HCT116 (cell line): ENCODE results near the gene HIVEP3. TPM values are rescaled to one million over a fixed set of nuclear protein-coding genes. Genes with fewer than 3 reads are reported as not detected.

Experiments used
- ATAC-seq: fragments of 200-7000 bp; cut with Tn5 transposase; 2 replicates; pipeline ENCODE4 v1.9.1; 2020; ENCODE audit warnings: mild to moderate bottlenecking, moderate library complexity
- BruUV-seq: library from RNA; stranded (reverse); fragments of 400-500 nt; replicated peaks from 2 replicates; lab custom pipeline; 2021; lab: Mats Ljungman, UMichigan
- CTCF ChIA-PET: fragments of 300-600 bp; sonication (Branson Sonifier 250); formaldehyde crosslinking; loops from one replicate; lab custom pipeline; 2021; ENCODE audit warnings: antibody characterized with exemption; lab: Charles Lee
- POLR2A ChIA-PET: fragments of 300-600, 350-600 bp; sonication (Branson Sonifier 250); formaldehyde crosslinking; loops from one replicate; lab custom pipeline; 2021; ENCODE audit warnings: antibody characterized with exemption; lab: Charles Lee
- RAD21 ChIA-PET, 2 experiments: fragments of 300-600 bp; sonication (Branson Sonifier 250); formaldehyde crosslinking; loops; one replicate each; lab custom pipeline; 2023; ENCODE audit warnings: low total read pairs in 2 of 2; ENCODE audit not compliant: uncharacterized antibody in 2 of 2, unreplicated experiment in 2 of 2, low non-redundant PET in 1 of 2; lab: Charles Lee
- DNase-seq: peaks from one replicate; pipeline ENCODE4 v3.0.0-alpha.2; 2010; ENCODE audit warnings: low read depth, low spot score
- H2AFZ ChIP-seq: fragments of 200-600 bp; shearing (Covaris generic), sonication (generic); 2 replicates; pipeline ENCODE4 v1.6.1; 2017; ENCODE audit warnings: low read depth, mixed run types, mixed read lengths, antibody characterized with exemption, low read length; ENCODE audit not compliant: poor library complexity, severe bottlenecking
- H3K27ac ChIP-seq: 2 replicates; pipeline ENCODE4 v1.5.1; 2012; ENCODE audit warnings: low read depth, low read length
- H3K27me3 ChIP-seq: fragments of 200-600 bp; sonication (generic); 2 replicates; pipeline ENCODE4 v1.6.1; 2016; ENCODE audit warnings: mixed run types, low read length, mixed read lengths; ENCODE audit not compliant: insufficient read depth
- H3K36me3 ChIP-seq, 2 experiments: fragments of 200-500 bp in 1 of 2; fragments of 200-600 bp in 1 of 2; sonication (Bioruptor generic) in 1 of 2; sonication (generic) in 1 of 2; 2 replicates each; pipeline versions ENCODE4 v1.5.1 to v1.6.1; 2014 to 2016; ENCODE audit warnings: low read length in 2 of 2, inconsistent platforms in 1 of 2, mixed read lengths in 1 of 2, mixed run types in 1 of 2; ENCODE audit not compliant: insufficient read depth in 2 of 2, control insufficient read depth in 1 of 2
- H3K4me1 ChIP-seq, 2 experiments: fragments of 200-600 bp in 1 of 2; sonication (generic) in 1 of 2; 2 replicates each; pipeline versions ENCODE4 v1.5.1 to v1.6.1; 2012 to 2017; ENCODE audit warnings: low read length in 2 of 2, inconsistent platforms in 1 of 2, mild to moderate bottlenecking in 1 of 2, mixed read lengths in 1 of 2, mixed run types in 1 of 2, moderate library complexity in 1 of 2; ENCODE audit not compliant: insufficient read depth in 2 of 2, control insufficient read depth in 1 of 2
- H3K4me2 ChIP-seq: fragments of 200-600 bp; sonication (generic); 2 replicates; pipeline ENCODE4 v1.6.1; 2017; ENCODE audit warnings: mixed run types, low read length, mixed read lengths
- H3K4me3 ChIP-seq, 2 experiments: fragments of 200-600 bp in 1 of 2; sonication (generic) in 1 of 2; replicated peaks in 1 of 2; 2 replicates each; pipeline ENCODE4 v1.5.1; 2011 to 2016; ENCODE audit warnings: low read length in 2 of 2, control low read depth in 1 of 2, low read depth in 1 of 2, mild to moderate bottlenecking in 1 of 2, mixed read lengths in 1 of 2, mixed run types in 1 of 2
- H3K79me2 ChIP-seq: fragments of 200-600 bp; sonication (generic); 2 replicates; pipeline ENCODE4 v1.6.1; 2017; ENCODE audit warnings: mild to moderate bottlenecking, mixed run types, low read length, moderate library complexity, mixed read lengths; ENCODE audit not compliant: insufficient read depth
- H3K9ac ChIP-seq: fragments of 200-600 bp; sonication (generic); 2 replicates; pipeline ENCODE4 v1.6.1; 2016; ENCODE audit warnings: low read length, mixed read lengths
- H3K9me2 ChIP-seq: fragments of 200-600 bp; sonication (generic), shearing (Covaris generic); 2 replicates; pipeline ENCODE4 v1.6.1; 2017; ENCODE audit warnings: mixed run types, mild to moderate bottlenecking, moderate library complexity; ENCODE audit not compliant: insufficient read depth
- H3K9me3 ChIP-seq, 2 experiments: fragments of 200-500 bp in 1 of 2; fragments of 200-600 bp in 1 of 2; sonication (Bioruptor generic) in 1 of 2; sonication (generic) in 1 of 2; 2 replicates each; pipeline ENCODE4 v1.6.1; 2014 to 2017; ENCODE audit warnings: low read length in 2 of 2, mixed read lengths in 2 of 2, inconsistent platforms in 1 of 2, low read depth in 1 of 2, mild to moderate bottlenecking in 1 of 2, mixed run types in 1 of 2, moderate library complexity in 1 of 2; ENCODE audit not compliant: control insufficient read depth in 1 of 2, insufficient read depth in 1 of 2
- H4K20me1 ChIP-seq: fragments of 200-600 bp; sonication (generic), shearing (Covaris generic); 2 replicates; pipeline ENCODE4 v1.6.1; 2017; ENCODE audit warnings: mixed run types, mild to moderate bottlenecking, moderate library complexity; ENCODE audit not compliant: insufficient read depth
- CBX3 ChIP-seq: IDR thresholded peaks from 2 replicates; pipeline ENCODE4 v1.6.1; 2012; ENCODE audit warnings: low read depth
- CEBPB ChIP-seq: IDR thresholded peaks from 2 replicates; pipeline ENCODE4 v1.6.1; 2012; ENCODE audit warnings: low read depth
- CTCF ChIP-seq, 3 experiments: fragments of 200-600 bp in 1 of 3; sonication (generic) in 1 of 3; IDR thresholded peaks in 2 of 3; conservative IDR thresholded peaks in 1 of 3; 2 replicates each; pipeline ENCODE4 v1.5.1; 2012 to 2017; ENCODE audit warnings: low read depth in 2 of 3, low read length in 2 of 3, antibody characterized with exemption in 1 of 3, borderline replicate concordance in 1 of 3, control low read depth in 1 of 3, mild to moderate bottlenecking in 1 of 3, mixed read lengths in 1 of 3, mixed run types in 1 of 3, moderate library complexity in 1 of 3; ENCODE audit not compliant: insufficient read depth in 1 of 3
- EZH2 ChIP-seq: fragments of 200-600 bp; sonication (generic); IDR thresholded peaks from 2 replicates; pipeline ENCODE4 v1.6.1; 2017; ENCODE audit warnings: antibody characterized with exemption, mixed run types
- EZH2phosphoT487 ChIP-seq: fragments of 200-600 bp; IDR thresholded peaks from 2 replicates; pipeline ENCODE4 v1.6.1; 2018; ENCODE audit warnings: antibody characterized with exemption, borderline replicate concordance
- JUND ChIP-seq: IDR thresholded peaks from 2 replicates; pipeline ENCODE4 v1.6.1; 2012
- POLR2A ChIP-seq: IDR thresholded peaks from 2 replicates; pipeline ENCODE4 v1.7.0; 2011; ENCODE audit warnings: borderline replicate concordance; ENCODE audit not compliant: insufficient read depth, insufficient read length; ENCODE audit errors: extremely low read depth
- POLR2AphosphoS5 ChIP-seq: IDR thresholded peaks from 2 replicates; pipeline ENCODE4 v1.6.1; 2011; ENCODE audit warnings: mild to moderate bottlenecking, low read depth, low read length, moderate library complexity
- RAD21 ChIP-seq: IDR thresholded peaks from 2 replicates; pipeline ENCODE4 v1.6.1; 2012; ENCODE audit warnings: low read depth, mild to moderate bottlenecking
- REST ChIP-seq: IDR thresholded peaks from 2 replicates; pipeline ENCODE4 v1.6.1; 2012; ENCODE audit warnings: low read depth
- SIN3A ChIP-seq: IDR thresholded peaks from 2 replicates; pipeline ENCODE4 v1.6.1; 2012; ENCODE audit warnings: low read depth
- TCF7L2 ChIP-seq: IDR thresholded peaks from 2 replicates; pipeline ENCODE4 v1.7.0; 2011; ENCODE audit warnings: borderline replicate concordance, inconsistent platforms; ENCODE audit not compliant: insufficient read depth, insufficient read length; ENCODE audit errors: extremely low read depth
- YY1 ChIP-seq: IDR thresholded peaks from 2 replicates; pipeline ENCODE4 v1.6.1; 2011; ENCODE audit warnings: low read length, low read depth, moderate library complexity, mild to moderate bottlenecking; ENCODE audit not compliant: insufficient replicate concordance; ENCODE audit errors: extremely low read depth
- ZBTB33 ChIP-seq: IDR thresholded peaks from 2 replicates; pipeline ENCODE4 v1.6.1; 2011; ENCODE audit warnings: mild to moderate bottlenecking, low read length, moderate library complexity; ENCODE audit not compliant: insufficient replicate concordance; ENCODE audit errors: extremely low read depth
- ZFX ChIP-seq: fragments of 450-650 bp; IDR thresholded peaks from 2 replicates; pipeline ENCODE4 v1.6.1; 2017
- ZNF274 ChIP-seq: fragments of 200-500 bp; sonication (Bioruptor generic); IDR thresholded peaks from 2 replicates; pipeline ENCODE4 v1.6.1; 2014; ENCODE audit warnings: mild to moderate bottlenecking, low read depth, low read length, inconsistent platforms
- intact Hi-C: fragments of 100-400 bp; cut with micrococcal nuclease; formaldehyde crosslinking; loops from 2 replicates; pipeline ENCODE4 v1.10.0; 2022
- total RNA-seq: library from RNA; stranded (reverse); gene quantifications from one replicate; pipeline ENCODE4 v1.2.1, GENCODE V29; 2021; ENCODE audit not compliant: unreplicated experiment
- TF ChIP-seq, protein P1 (sequence below): IDR thresholded peaks from 2 replicates; pipeline ENCODE4 v1.6.1; 2012
- TF ChIP-seq, protein P2 (sequence below): IDR thresholded peaks from 2 replicates; pipeline ENCODE4 v1.6.1; 2012

The HIVEP3 gene
- total RNA-seq, 1 experiment from 2014 or later: 7.1 TPM

DNA sequence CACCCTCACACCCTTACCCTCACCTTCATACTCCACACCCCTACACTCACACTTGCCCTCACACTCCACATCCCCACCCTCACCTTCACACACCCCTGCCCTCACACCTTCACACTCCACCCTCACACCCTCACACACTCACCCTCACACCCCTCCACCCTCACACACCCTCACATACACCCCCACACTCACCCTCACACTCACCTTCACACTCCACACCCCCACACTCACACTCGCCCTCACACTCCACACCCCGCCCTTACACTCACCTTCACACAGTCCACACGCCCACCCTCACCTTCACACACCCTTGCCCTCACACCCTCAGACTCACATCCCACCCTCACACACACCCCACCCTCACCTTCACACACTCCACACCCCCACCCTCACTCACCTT, 390.6 kb downstream of the HIVEP3 start (continued):
- TF ChIP-seq CBX3 (no peak), EZH2phosphoT487 (no peak), YY1 (no peak), POLR2A (no peak), CEBPB (no peak)

- POLR2A ChIA-PET: no interaction called here
- intact Hi-C loops: no loop called here
- TF ChIP-seq JUND (no peak), POLR2AphosphoS5 (no peak), ZFX (no peak), POLR2A (no peak), REST (no peak), RAD21 (no peak), EZH2 (no peak), ZNF274 (no peak), CTCF (IDR thresholded peaks at IDR 0.05 in 2 of 3, conservative IDR thresholded peaks at IDR 0.05 in 1 of 3; ENCODE audit: borderline replicate concordance in 1 of 3, insufficient read depth in 1 of 3, low read depth in 2 of 3, low read length in 2 of 3) (no peak), ZBTB33 (no peak), SIN3A (no peak), CBX3 (no peak), TCF7L2 (no peak)
- TF ChIP-seq, protein P1, sequence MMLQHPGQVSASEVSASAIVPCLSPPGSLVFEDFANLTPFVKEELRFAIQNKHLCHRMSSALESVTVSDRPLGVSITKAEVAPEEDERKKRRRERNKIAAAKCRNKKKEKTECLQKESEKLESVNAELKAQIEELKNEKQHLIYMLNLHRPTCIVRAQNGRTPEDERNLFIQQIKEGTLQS: no peak
- TF ChIP-seq, protein P2, sequence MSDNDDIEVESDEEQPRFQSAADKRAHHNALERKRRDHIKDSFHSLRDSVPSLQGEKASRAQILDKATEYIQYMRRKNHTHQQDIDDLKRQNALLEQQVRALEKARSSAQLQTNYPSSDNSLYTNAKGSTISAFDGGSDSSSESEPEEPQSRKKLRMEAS: no peak
Observed at GRCh38 chr1:41526956-41527561, 391.7 kb downstream of the HIVEP3 start.

More at GRCh38 chr1:41526956-41527561, 391.7 kb downstream of the HIVEP3 start:
- DNase-seq (no peak), ATAC-seq (no peak)
- BruUV-seq: no TSS peak
- no peaks in the 10 kb centered on the region for H3K9me2 ChIP-seq
- CTCF ChIA-PET: no interaction called here
- no peak overlapping the region for H3K4me2 ChIP-seq
- H3K9me3 ChIP-seq: no peaks in the 10 kb centered on the region
- peak overlapping the region; percentile 9; the same call in 1 of the 2 replicates for H3K27ac ChIP-seq
- RAD21 ChIA-PET: no interaction called here
- no peaks in the 10 kb centered on the region for H3K27me3 ChIP-seq
- H4K20me1 ChIP-seq: no peaks in the 10 kb centered on the region
- no peaks in the 10 kb centered on the region for H3K4me1 ChIP-seq
- H3K4me3 ChIP-seq: no peak overlapping the region
- no peak overlapping the region for H2AFZ ChIP-seq
- no peak overlapping the region for H3K9ac ChIP-seq
- no peaks in the 10 kb centered on the region for H3K79me2 ChIP-seq
- no peaks in the 10 kb centered on the region for H3K36me3 ChIP-seq
